SKM-1 treated with dmso at 0.1 percent for 144 hours (cell line): Measurements from ENCODE around the gene PPP3CA.
A peak's percentile ranks its signal among the peaks of the same experiment; 100 is the strongest.

ENCODE experiments used
- DNase-seq: peaks from one replicate; lab custom pipeline; 2025; ENCODE audit not compliant: unreplicated experiment; lab: John Stamatoyannopoulos, UW

The PPP3CA gene

DNA sequence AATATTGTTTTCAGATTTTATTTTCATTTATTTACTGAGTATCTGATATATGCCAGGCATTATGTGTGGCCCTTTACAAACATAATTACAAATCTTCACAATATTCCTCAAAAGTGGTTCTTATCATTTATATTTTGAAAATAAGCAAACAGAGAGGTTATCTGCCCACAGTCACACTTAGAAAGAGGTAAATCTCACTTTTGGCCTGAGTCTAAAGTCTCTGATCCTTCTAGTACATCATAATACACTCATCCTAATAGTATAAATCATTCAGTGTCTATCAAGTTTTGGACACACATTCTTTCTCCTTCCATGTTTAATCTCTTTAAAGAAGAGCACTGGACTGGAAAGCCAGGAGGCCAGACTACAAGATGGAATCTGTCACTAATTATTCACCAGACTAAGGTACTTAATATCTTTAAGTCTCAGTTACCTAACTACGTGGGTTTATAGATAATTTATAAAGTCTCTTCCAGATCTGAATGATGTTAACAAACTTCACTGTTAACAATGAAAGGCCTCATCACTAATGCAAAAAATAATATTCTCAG, 281.3 kb downstream of the PPP3CA start:
- DNase-seq: no peak

DNA sequence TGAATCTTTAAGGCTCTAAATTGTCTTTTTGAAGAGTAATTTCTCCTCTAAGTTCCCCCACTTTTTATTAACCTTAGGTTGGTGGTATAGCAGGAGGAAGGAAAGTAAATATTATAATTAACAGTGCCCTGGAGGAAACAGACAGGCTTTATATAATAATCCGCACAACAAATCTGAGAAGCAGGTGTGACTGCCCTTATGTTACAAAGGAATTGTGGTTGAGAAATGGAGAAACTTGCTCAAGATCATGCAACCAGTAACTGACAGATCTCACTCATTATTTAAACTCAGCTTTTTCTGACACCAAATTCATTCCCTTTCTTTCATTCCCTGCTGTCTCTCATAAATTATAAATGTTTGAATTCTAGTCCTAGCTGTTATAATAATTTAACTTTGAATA, 282.0 kb downstream of the PPP3CA start:
- no peak for DNase-seq

DNA sequence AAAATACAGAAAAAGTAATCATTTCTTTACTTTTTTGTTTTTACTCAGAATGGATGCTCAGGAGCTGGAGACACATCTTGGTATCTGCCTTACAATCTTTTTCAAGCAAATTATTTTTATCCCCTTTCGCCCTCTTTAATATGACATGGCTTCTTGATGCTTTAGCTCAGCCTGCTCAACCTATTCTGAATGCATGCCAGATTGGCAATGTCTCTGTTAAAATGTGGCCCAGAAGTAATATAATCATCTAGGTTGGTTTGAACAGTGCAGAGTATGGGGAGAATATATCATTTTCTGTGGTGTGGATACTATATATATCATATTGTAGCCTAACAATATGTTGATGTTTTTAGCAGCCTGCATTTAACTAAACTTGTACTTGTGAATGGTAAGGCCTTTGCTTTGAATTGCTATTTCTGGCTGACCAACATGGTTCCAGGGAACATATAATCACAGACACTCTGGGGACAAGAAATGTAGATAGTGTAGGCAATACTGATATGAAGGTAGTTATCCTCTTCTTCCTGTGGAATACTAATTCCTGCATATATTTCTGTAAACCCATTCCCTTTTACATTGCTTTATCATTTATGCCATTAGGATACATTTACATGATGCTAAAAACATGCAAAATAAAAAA, 282.7 kb downstream of the PPP3CA start:
- DNase-seq: no peak

DNA sequence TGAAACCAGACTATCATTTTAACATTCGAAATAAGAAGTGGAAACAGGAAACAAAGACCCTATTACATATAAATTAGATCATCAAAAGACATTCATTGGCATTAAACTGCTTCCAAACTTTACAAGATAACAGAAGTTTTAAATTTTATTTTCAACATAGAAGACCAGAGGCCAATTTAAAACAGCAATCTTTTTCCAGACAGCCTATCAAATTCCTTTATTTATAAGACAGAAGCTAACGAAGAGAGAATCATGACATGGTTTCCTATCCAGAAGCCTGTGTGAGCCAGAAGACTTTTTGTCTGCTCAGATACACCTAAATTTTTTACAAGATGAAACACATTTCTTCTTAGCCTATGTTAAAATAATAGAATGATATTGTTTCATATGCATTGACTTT, 291.9 kb downstream of the PPP3CA start:
- DNase-seq: no peak

DNA sequence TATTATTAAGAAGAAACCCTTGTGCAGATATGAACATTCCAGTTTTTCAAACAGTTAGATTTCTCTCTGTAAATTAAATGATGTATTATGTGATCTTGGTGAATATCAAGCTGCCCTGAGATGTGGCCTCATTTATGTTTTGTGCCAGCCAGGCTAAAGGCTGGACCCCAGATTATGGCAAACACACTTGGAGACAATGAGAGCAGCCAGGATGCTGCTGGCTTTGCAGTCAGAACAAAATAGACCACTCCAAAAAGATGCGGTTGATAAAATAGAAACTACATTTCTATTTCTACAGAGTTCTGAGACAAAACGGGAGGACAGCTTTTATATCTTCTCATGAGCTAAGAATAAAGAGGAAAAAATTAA, 296.5 kb downstream of the PPP3CA start:
- no peak for DNase-seq

DNA sequence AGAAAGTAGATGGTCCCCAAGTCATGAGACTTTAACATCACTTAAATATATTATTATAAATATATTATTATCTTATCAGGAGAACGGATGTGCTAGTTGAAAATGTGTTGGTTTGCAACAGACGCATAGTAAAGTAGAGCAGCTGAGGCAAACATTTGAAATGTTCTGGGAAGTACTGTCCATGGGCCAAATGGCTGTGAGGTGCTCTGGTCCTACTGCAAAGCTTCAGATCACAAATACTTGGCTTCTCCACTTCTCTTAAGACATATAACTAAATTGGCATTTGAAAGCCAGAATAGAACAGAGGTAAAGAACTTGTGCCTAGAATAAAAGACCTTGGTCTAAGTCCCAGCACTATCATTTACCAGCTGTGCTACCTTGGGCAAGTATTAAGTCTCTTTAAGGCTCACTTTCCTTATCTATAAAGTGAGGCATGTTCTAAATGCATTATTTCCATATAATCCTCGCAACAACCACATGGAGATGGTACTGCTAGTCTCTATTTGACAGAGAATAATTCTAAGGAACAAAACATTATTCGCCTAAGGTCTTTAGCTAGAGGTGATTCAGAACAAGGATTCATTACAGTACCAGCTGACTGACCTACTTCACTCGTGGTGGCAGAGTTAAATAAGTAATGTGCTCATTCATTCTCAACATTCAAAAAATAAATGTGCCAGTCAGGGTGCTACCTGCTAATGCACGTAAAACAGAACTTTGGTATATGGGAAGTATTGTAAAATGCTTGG, 297.1 kb downstream of the PPP3CA start:
- DNase-seq: no peak

DNA sequence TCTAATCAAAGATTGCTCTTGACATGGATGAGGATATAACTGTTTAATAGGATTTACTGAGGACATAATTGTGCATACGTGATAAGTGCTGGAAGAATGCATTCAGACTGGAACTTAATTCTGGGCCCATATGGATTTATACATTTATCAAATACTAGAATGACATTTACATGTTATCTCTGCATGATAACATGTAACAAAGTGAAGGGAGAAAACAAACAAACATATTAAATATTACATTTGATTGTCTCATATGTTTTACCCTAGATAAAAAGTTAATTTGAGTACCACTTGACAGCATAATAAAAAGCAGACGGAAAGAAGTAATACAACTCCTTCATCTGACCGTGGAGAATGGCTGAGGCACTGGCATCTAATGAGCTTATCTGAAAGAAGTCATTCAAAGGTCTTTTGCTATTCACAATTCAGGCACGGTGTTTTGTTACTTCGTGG, 297.8 kb downstream of the PPP3CA start:
- no peak for DNase-seq

DNA sequence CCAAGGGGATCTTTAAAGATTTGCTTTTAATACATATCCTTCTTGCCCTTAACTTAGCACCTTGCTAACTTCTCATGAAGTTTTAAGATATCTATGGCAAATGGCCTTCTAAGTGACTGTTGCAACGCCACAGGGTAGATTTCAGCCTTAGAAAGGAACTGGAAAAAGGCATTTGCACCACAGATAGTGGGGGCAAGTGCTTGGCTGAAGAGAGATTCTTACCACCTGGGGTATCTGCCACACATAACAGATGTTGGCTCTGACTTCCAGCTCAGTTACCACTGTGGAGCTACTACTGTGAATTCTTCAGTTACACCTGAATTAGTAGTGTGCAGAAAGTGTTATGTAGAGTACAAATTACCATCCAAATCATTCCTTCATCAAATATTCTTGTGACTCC, 302.6 kb downstream of the PPP3CA start:
- no peak for DNase-seq

DNA sequence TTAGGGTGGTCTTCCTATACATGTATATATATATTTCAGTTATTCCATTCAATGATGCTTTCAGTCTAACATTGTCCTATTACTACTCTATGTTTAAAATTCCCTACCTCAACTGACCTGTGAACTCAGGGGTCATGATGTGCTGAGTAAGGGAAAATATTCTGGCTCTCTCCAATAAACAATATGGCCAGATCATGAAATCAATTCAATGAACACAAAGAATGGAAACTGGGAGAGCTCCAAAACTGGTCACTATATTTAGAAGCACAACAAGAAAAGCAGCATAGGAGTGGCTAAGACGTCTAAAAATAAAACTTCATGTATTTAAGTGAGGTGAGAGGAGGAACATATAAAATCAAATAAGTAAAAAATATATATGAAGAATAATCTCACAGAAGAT, 304.5 kb downstream of the PPP3CA start:
- DNase-seq: no peak

DNA sequence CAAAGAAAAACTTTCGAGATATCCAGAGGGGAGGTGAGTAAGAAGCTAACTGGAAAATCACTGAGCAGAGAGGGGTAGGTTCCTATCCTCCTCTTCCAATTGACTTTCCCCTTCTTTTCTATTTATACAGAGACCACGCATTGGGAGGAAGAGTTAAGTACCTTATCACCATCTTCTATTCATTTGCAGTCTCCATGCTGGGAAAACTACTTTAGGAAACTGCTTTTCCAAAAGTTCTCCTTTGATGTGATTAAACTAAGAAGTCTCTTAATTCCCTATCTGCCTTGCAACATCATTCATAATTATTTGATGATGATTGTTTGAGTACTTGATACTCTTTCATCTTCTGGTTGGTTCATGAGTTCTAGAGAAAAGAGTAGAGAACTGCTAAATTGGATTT, 306.6 kb downstream of the PPP3CA start:
- DNase-seq: no peak

DNA sequence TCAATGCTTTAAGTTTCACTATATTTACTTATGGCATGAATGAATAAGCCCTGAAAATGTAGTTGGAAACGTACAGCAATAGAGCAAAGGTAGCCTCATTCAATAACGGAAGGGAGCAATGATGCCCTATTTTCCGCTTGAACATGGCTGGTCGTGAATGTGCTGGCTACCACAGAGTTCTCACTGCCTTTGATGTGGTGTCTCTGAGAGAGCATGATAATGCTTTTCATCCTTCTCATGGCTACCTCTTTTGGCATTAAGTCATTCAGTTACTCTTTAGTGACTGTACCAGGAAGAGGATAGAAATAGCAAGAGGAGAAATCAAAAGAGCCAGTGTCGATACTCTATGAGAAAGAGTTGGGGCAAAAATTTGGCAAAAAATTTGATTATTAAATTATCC, 308.0 kb downstream of the PPP3CA start:
- DNase-seq: no peak

DNA sequence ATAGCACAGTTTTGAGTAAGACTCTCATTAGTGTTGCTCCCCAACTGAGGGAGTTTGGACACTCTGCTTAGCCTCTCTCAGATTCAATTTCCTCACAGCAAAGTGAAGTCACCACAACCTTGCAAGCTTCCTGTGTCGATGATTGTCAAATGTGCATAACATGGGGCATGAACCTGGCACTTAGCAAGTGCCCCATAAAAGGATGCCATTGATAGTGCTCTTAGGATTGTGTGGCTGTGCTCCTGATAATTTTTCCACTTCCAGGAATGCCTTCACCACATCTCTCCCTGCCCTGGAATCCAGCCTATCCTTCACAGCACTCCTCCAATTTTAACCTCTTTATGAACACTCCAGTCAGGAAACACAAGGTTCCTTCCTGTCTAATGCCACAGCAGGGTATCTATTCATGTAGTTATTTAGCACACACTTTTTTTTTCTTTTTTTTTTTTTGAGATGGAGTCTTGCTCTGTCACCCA, 309.4 kb downstream of the PPP3CA start:
- no peak for DNase-seq

DNA sequence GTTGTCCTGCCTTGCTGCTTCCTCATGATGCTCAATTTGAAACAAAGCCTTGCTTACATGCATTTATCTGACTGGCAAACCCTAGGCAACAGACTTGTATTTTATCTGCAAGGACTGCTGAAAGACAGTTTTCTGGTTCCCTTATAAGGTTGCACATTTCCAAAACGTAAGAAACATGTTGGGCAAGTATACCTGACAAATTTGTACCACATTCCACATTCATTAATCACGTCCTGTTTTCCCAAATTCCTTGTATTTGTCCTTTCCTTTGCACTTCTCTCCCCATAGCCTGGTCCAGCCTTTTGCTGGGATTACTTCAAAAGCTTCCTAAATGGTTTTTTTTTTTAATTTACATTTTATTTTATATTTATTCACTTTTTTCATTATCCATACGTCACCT, 310.1 kb downstream of the PPP3CA start:
- no peak for DNase-seq

DNA sequence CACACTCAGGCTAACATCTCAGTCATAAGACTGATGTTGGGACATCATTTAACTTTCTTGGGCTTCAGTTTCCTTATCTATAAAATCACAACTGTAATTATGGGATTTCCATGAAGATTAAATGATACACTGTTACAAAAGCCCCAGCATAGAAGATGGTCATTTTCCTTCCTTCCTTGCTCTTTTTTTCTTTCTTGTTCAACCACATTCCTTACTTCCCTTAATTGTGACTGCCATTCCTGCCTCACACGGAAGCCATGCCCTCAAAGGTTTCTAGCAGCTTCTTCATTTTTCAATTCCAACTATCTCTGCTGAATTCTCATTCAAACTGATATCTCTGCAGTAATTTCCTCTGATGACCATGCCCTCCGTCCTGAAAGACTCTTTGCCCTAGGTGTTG, 311.8 kb downstream of the PPP3CA start:
- DNase-seq: no peak

DNA sequence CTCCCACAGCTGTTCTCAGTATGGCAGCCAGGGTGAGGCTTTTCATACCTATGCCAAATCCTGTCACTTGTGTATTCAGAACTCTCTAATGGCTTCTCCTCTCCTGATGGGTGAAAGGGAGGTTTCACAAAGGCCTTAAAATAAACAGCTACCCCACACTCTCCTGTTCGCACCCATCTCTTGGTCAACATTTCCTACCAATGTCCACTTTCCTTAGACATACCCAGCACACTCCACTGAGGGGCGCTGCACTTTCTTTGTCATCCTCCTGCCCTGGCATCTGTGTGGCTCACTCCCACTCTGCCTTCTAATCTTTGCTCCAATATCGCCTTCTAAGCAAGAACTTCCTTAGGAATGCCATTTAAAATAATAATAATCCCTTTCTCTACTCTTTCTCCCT, 313.3 kb downstream of the PPP3CA start:
- DNase-seq: no peak

DNA sequence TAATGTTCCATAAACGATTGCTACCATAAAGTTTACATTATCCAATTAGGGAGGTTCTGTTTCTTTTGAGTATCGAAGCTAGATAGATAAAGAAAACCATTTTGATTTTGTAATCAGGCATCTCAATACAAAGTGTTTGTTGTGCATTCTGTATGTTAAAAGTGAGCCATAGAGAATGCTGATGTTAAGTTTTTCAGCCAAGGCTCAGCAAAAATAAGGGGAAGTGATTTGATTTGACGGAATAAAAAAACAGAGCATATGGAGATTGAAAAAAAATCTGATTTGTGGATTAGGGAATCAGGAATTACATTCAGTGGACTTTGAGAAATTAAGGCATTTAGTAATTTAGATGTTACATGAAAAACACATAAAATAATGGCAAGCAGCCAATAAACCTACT, 314.8 kb downstream of the PPP3CA start:
- DNase-seq: no peak

DNA sequence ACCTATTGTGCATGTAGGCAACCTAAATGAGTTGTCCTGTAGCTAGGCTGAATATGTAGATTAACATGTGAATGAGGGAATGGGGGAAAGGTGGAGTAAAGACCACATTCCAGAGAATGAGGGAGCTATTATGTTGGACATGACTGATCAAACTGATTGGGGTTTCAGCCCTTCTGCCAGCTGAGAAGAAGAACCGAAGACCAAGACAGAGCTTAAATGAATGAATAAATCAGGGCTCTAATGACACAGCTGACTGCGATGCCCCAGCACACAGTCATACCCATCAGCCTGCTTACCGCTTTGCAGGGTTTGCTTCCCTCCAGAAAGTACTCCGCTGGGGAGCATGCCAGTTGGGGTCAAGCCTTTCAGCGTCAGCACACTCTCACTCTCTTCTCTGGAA, 315.4 kb downstream of the PPP3CA start:
- DNase-seq: no peak

DNA sequence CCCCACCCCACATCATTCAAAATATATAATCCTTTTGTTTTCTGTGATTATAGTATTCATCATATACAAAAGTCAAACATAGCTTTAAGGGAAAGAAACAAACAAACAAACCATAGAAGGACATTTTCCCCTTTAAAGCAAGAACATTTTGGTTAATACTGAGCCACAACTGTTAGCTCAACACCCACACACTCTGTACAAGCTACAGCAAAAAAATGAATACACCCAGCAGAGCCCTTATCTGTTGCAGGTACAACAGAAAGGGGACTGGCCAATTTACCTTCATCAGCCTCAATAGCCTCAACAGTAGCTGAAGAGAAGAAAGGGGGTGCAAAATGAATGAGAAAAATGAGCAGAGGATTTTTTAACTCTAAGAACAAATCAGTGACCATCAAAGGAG, 318.4 kb downstream of the PPP3CA start:
- DNase-seq: no peak

DNA sequence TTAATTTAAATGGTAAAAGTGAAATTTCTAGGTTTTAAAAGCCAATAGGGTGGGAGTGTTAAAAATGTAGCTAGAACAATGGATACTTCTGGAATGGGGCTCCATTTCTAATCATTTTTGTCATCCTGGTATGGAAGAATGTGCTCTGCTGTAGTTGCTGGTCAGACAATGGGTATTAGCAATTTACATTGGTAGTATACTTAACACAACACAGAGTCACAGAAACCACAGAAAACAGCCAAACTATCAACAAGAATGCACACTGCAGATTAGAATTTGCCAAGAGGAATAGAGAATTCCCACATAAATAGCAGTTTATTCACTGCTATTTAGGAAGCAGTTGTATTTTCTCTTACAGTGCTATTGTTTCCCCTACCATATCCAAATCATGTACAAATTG, 319.6 kb downstream of the PPP3CA start:
- DNase-seq: no peak

DNA sequence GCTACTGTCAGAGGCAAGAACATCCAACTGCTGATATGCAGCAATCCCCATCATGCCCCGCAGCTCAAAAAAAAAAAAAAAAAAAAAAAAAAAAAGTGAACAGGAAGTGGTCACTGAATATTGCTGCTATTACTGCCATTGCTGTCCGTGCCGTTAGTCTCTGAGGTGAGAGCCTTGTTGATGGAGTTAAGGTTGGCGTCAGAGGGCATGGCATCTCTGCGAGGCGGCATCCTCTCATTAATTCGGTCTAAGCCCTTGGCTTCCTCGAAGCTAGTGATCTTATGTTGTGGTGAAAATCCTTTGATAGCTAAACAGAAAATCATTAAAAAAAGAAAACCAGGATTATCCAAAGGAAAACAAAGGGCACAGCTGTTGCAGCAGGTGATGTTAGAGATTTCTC, 321.6 kb downstream of the PPP3CA start:
- DNase-seq: no peak

DNA sequence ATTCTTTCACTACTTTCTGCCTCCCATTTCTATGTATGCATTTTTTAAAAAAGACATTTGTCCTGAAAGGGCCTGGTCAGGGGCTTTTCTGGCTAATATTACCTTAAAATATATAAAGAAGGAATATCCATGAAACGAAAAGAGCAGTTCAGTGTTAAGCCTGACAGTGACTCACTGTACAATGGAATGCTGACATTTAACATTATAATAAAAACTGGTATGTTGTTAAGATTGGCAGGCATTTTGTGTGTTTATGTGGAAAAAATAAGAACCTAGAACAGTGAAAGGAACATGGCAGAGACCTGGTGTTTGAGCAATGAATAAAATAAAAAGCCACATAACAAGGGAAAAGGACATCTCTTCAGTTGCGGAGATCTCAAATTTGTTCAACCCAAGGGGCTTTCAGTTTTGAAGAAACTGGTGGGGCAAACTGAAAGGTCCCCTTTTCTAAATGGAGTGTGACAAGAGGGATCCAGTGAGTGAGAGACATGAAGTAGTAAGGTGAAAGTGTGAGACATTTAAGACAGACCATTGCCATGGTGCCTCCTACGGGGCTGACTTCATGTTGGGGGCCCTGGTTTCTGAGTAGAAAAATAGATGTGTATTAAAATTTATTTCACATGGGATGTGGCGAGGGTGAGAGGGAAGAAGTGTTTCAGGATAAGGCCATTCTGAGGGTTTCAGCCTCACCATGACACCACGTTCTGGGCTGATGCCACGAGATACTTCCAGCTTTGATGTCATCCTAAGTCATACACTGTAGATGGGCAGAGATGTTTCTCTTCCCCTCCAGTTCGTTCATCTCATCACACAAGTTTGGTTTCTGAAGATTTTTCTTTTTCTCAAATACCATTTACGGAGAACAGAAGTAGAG, 324.9 kb downstream of the PPP3CA start:
- DNase-seq: no peak

DNA sequence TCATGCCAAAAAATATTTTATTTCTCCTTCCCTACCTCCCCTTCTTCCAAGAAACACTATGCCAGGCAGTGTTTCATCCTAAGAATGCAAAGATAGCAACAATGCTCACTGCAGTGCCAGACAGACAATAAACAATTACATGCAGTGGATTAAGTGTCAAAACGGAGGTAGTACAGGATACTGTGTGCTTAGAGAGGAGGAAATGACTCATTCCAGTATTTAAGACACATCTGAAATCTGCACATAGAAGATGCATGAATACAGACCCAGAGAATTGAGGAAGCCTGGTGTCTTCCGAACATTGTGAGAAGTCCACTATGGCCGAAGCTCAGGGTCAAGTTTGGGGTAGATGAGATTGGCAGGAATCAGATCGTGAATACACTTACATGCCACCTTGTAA, 326.4 kb downstream of the PPP3CA start:
- DNase-seq: peak; percentile 3
